SIG-M5 (cell line): Measurements from ENCODE around the gene CFI.

Experiments
- DNase-seq: peaks from one replicate; lab custom pipeline; 2025; lab: John Stamatoyannopoulos, UW

Gene CFI

GRCh38 chr4:109730619-109731545 lies 70.9 kb downstream of the CFI start:
- no peak for DNase-seq

GRCh38 chr4:109729718-109730618 lies 71.8 kb downstream of the CFI start, which contains the start of gene PLA2G12A:
TSS of gene PLA2G12A (minus strand) at chr4:109730070. CDS start at chr4:109729809, 261 bp downstream.
- DNase-seq, result no peak

- DNase-seq, result no peak
Observed at GRCh38 chr4:109729117-109729717, 72.6 kb downstream of the CFI start.

GRCh38 chr4:109728385-109728784 lies 73.4 kb downstream of the CFI start:
- DNase-seq, result no peak

GRCh38 chr4:109723110-109723509 lies 78.7 kb downstream of the CFI start:
- DNase-seq, result no peak

- no peak for DNase-seq
Observed at GRCh38 chr4:109722357-109722756, 79.4 kb downstream of the CFI start.

GRCh38 chr4:109721033-109721432 lies 80.8 kb downstream of the CFI start:
- DNase-seq, result no peak

- DNase-seq, result no peak
Observed at GRCh38 chr4:109719604-109720003, 82.2 kb downstream of the CFI start.

- no peak for DNase-seq
Observed at GRCh38 chr4:109718759-109719158, 83.0 kb downstream of the CFI start.

GRCh38 chr4:109713500-109713899 lies 88.3 kb downstream of the CFI start:
- DNase-seq, result no peak

- DNase-seq, result no peak
Observed at GRCh38 chr4:109708990-109709389, 92.8 kb downstream of the CFI start.

GRCh38 chr4:109708435-109708834 lies 93.4 kb downstream of the CFI start:
- no peak for DNase-seq

GRCh38 chr4:109703664-109704361 lies 98.0 kb downstream of the CFI start:
- DNase-seq, result no peak

- no peak for DNase-seq
Observed at GRCh38 chr4:109702950-109703663, 98.7 kb downstream of the CFI start, which contains the start of gene CASP6. TSS of gene CASP6 (minus strand) at chr4:109703445. CDS start at chr4:109703395, 50 bp downstream.

GRCh38 chr4:109701566-109702410 lies 100.0 kb downstream of the CFI start:
- no peak for DNase-seq

- no peak for DNase-seq
Observed at GRCh38 chr4:109699553-109700225, 102.1 kb downstream of the CFI start.

- DNase-seq, result no peak
Observed at GRCh38 chr4:109698656-109699055, 103.1 kb downstream of the CFI start.

GRCh38 chr4:109691411-109691920 lies 110.3 kb downstream of the CFI start:
- DNase-seq, result no peak
